KMS-11 (cell line): Measurements from ENCODE around the gene KDM2A.

ENCODE experiments used
- H2AFZ ChIP-seq: fragments of 200-600 bp; sonication (generic); 2 replicates; pipeline ENCODE4 v1.6.1; 2016; ENCODE audit warnings: antibody characterized with exemption, mixed run types, low read depth
- H3K27ac ChIP-seq: fragments of 200-600 bp; sonication (generic); 2 replicates; pipeline ENCODE4 v1.6.1; 2016; ENCODE audit warnings: mild to moderate bottlenecking, mixed run types
- H3K27me3 ChIP-seq: fragments of 200-600 bp; sonication (generic); 2 replicates; pipeline ENCODE4 v1.6.1; 2017; ENCODE audit warnings: mild to moderate bottlenecking, low read depth, mixed run types, moderate library complexity; ENCODE audit not compliant: insufficient read depth
- H3K36me3 ChIP-seq: fragments of 200-600 bp; sonication (generic); 2 replicates; pipeline ENCODE4 v1.6.1; 2017; ENCODE audit warnings: mild to moderate bottlenecking, mixed run types; ENCODE audit not compliant: insufficient read depth
- H3K4me1 ChIP-seq: fragments of 200-600 bp; sonication (generic); 2 replicates; pipeline ENCODE4 v1.6.1; 2016; ENCODE audit warnings: mild to moderate bottlenecking, low read depth, mixed run types; ENCODE audit not compliant: poor library complexity, severe bottlenecking
- H3K4me2 ChIP-seq: fragments of 200-600 bp; sonication (generic); 2 replicates; pipeline ENCODE4 v1.7.0; 2016; ENCODE audit warnings: mild to moderate bottlenecking, mixed run types
- H3K4me3 ChIP-seq: fragments of 200-600 bp; sonication (generic); IDR thresholded peaks from 2 replicates; pipeline ENCODE4 v1.6.1; 2017; ENCODE audit warnings: low read depth, low read length, mixed read lengths; ENCODE audit not compliant: insufficient read depth
- H3K79me2 ChIP-seq: fragments of 200-600 bp; sonication (generic); 2 replicates; pipeline ENCODE4 v1.6.1; 2016; ENCODE audit warnings: low read depth, mixed run types; ENCODE audit not compliant: insufficient read depth
- H3K9ac ChIP-seq: fragments of 200-600 bp; sonication (generic); 2 replicates; pipeline ENCODE4 v1.6.1; 2016; ENCODE audit warnings: mild to moderate bottlenecking, mixed run types
- H4K20me1 ChIP-seq: fragments of 200-600 bp; sonication (generic); 2 replicates; pipeline ENCODE4 v1.6.1; 2016; ENCODE audit warnings: mild to moderate bottlenecking, mixed run types; ENCODE audit not compliant: insufficient read depth
- TF ChIP-seq, protein P1 (sequence below): fragments of 200-600 bp; sonication (generic); conservative IDR thresholded peaks from 2 replicates; pipeline ENCODE4 v1.6.1; 2017; ENCODE audit warnings: low read depth, mild to moderate bottlenecking, antibody characterized with exemption, low read length, moderate library complexity, mixed read lengths

Gene KDM2A

DNA sequence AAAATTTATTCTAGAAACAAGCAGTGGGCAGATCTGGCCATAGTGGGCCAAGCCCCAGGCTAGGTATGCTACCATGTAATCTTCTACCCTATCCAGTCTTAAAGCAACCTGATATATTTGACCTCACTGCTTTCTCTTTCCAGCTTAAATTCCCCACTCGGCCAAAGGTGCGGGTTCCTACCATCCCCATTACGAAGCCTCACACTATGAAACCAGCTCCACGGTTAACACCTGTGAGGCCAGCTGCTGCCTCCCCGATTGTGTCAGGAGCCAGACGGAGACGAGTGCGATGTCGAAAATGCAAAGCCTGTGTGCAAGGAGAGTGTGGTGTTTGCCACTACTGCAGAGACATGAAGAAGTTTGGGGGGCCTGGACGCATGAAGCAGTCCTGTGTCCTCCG is 126.0 kb downstream of the KDM2A start:
- Histone ChIP-seq H3K79me2 (peaks cover 72% of the 10 kb centered on the region), H3K36me3 (peaks cover 43% of the 10 kb centered on the region; the same call in 1 of the 2 replicates), H4K20me1 (peaks cover 24% of the 10 kb centered on the region)

DNA sequence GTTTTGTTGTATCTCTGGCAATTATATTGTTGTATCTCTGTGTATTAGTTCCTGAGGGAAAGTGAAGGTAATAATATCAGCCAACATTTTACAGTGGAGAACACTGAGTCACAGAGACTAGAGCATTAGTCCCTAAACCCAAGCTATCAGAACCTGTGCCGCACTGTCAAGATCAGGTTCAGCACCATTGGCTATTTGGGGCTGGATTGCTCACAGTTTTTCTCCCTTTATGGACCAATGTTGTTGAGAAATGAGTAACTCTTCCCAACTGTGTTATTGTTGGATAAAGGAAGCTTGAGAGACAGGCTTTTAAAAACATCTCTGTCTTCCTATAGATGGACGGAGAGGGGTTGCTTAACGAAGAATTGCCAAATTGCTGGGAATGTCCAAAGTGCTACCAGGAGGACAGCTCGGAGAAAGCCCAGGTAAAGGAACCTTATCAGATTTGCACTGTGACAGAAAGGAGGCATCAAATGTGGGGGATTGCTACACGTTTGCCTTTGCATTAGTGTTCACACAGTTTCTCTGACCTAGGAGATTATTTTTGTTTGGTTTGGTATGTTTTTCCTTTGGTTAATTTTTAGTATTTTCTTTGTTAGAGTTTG is 129.0 kb downstream of the KDM2A start:
- Histone ChIP-seq H3K27ac (no peak overlapping the region), H3K4me3 (no peak overlapping the region), H4K20me1 (peaks cover 15% of the 10 kb centered on the region), H3K4me1 (peaks cover 78% of the 10 kb centered on the region), H2AFZ (no peak overlapping the region), H3K79me2 (peaks cover 42% of the 10 kb centered on the region), H3K9ac (no peak overlapping the region), H3K4me2 (no peak overlapping the region), H3K27me3 (no peaks in the 10 kb centered on the region), H3K36me3 (peaks cover 52% of the 10 kb centered on the region; the same call in 1 of the 2 replicates)
- TF ChIP-seq, protein P1, sequence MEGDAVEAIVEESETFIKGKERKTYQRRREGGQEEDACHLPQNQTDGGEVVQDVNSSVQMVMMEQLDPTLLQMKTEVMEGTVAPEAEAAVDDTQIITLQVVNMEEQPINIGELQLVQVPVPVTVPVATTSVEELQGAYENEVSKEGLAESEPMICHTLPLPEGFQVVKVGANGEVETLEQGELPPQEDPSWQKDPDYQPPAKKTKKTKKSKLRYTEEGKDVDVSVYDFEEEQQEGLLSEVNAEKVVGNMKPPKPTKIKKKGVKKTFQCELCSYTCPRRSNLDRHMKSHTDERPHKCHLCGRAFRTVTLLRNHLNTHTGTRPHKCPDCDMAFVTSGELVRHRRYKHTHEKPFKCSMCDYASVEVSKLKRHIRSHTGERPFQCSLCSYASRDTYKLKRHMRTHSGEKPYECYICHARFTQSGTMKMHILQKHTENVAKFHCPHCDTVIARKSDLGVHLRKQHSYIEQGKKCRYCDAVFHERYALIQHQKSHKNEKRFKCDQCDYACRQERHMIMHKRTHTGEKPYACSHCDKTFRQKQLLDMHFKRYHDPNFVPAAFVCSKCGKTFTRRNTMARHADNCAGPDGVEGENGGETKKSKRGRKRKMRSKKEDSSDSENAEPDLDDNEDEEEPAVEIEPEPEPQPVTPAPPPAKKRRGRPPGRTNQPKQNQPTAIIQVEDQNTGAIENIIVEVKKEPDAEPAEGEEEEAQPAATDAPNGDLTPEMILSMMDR: no peak

More for the DNA sequence above, 126.0 kb downstream of the KDM2A start:
- no peak overlapping the region for H3K9ac ChIP-seq
- no peak overlapping the region for H3K27ac ChIP-seq
- no peak overlapping the region for H3K4me3 ChIP-seq
- no peak overlapping the region for H3K4me2 ChIP-seq
- TF ChIP-seq, protein P1: no peak
- H3K4me1 ChIP-seq: peaks cover 69% of the 10 kb centered on the region
- no peak overlapping the region for H2AFZ ChIP-seq
- no peaks in the 10 kb centered on the region for H3K27me3 ChIP-seq

DNA sequence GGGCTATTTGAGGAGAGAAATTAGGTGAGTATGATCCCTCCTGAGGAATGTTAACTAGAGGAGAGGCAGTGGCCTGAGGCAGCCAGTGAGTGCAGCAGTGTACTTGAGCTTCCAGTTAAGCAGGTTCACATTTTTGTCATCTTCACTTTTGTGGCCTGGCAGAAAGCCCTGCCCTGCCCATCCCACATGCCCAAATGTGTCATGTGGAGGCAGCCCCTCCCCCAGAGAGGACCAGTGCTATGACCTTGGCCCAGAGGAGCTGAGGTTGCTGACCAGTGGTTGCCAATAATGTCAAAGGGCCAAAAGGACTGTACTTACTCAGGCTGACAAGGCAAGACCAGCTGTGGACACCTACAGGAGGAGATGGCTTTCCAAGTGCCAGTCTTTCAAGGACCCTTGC is 129.6 kb downstream of the KDM2A start:
- H4K20me1 ChIP-seq: peaks cover 11% of the 10 kb centered on the region
- H3K9ac ChIP-seq: no peak overlapping the region
- H3K36me3 ChIP-seq: peaks cover 48% of the 10 kb centered on the region; the same call in 1 of the 2 replicates
- peaks cover 36% of the 10 kb centered on the region for H3K79me2 ChIP-seq
- H3K4me3 ChIP-seq: no peak overlapping the region
- no peak overlapping the region for H3K4me2 ChIP-seq
- peaks cover 72% of the 10 kb centered on the region for H3K4me1 ChIP-seq
- no peak overlapping the region for H3K27ac ChIP-seq
- H3K27me3 ChIP-seq: no peaks in the 10 kb centered on the region
- H2AFZ ChIP-seq: no peak overlapping the region
- TF ChIP-seq, protein P1: no peak

DNA sequence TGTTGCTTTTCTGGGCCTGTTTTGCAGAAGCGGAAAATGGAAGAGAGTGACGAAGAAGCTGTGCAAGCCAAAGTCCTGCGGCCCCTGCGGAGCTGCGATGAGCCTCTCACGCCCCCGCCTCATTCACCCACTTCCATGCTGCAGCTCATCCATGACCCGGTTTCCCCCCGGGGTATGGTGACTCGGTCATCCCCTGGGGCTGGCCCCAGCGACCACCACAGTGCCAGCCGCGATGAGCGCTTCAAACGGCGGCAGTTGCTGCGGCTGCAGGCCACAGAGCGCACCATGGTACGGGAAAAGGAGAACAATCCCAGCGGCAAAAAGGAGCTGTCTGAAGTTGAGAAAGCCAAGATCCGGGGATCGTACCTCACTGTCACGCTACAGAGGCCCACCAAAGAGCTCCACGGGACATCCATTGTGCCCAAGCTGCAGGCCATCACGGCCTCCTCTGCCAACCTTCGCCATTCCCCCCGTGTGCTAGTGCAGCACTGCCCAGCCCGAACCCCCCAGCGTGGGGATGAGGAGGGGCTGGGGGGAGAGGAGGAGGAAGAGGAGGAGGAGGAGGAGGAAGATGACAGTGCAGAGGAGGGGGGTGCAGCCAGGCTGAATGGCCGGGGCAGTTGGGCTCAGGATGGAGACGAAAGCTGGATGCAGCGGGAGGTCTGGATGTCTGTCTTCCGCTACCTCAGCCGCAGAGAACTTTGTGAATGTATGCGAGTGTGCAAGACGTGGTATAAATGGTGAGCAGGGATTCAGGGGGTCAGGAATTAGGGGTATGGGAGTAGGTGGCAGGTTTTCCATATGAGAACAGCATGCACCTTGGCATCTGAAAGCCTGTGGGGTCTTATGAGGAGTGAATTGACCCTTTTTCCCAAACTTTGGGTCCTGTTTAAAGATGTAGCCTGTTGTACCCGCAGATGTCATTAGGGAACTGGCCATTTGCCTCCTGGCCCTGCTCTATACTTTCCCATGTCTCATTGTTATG is 131.3 kb downstream of the KDM2A start:
- H3K4me1 ChIP-seq: peaks cover 55% of the 10 kb centered on the region
- peaks cover 41% of the 10 kb centered on the region; the same call in 1 of the 2 replicates for H3K36me3 ChIP-seq
- H4K20me1 ChIP-seq: peaks cover 8% of the 10 kb centered on the region; the same call in 1 of the 2 replicates
- no peak overlapping the region for H3K4me2 ChIP-seq
- no peak overlapping the region for H3K27ac ChIP-seq
- no peak overlapping the region for H3K4me3 ChIP-seq
- no peak overlapping the region for H3K9ac ChIP-seq
- peaks cover 19% of the 10 kb centered on the region for H3K79me2 ChIP-seq
- H2AFZ ChIP-seq: no peak overlapping the region
- TF ChIP-seq, protein P1: no peak
- H3K27me3 ChIP-seq: no peaks in the 10 kb centered on the region
